Karpas-422 (cell line): ENCODE data around the gene SLC23A1. TPM values are rescaled to one million over a fixed set of nuclear protein-coding genes. Genes with fewer than 3 reads are reported as not detected.

Source experiments
- DNase-seq: peaks from one replicate; pipeline ENCODE4 v3.0.0-alpha.2; 2015
- H2AFZ ChIP-seq: fragments of 200-600 bp; sonication (generic); 2 replicates; pipeline ENCODE4 v1.6.1; 2014; ENCODE audit warnings: antibody characterized with exemption, low read length, mixed read lengths
- H3K27ac ChIP-seq: fragments of 200-600 bp; sonication (generic); 2 replicates; pipeline ENCODE4 v1.5.1; 2014; ENCODE audit warnings: mild to moderate bottlenecking, low read length, moderate library complexity
- H3K27me3 ChIP-seq: fragments of 200-600 bp; sonication (generic); 2 replicates; pipeline ENCODE4 v1.6.1; 2014; ENCODE audit warnings: low read length, mixed read lengths
- H3K36me3 ChIP-seq: fragments of 200-600 bp; sonication (generic); 2 replicates; pipeline ENCODE4 v1.6.1; 2014; ENCODE audit warnings: low read length, mixed read lengths; ENCODE audit not compliant: insufficient read depth
- H3K4me1 ChIP-seq: fragments of 200-600 bp; sonication (generic); 2 replicates; pipeline ENCODE4 v1.6.1; 2014; ENCODE audit warnings: mild to moderate bottlenecking, low read length, mixed read lengths
- H3K4me2 ChIP-seq: fragments of 200-600 bp; sonication (generic); 2 replicates; pipeline ENCODE4 v1.6.1; 2014; ENCODE audit warnings: low read length, low read depth, mild to moderate bottlenecking; ENCODE audit not compliant: poor library complexity, severe bottlenecking
- H3K4me3 ChIP-seq: fragments of 200-600 bp; sonication (generic); 2 replicates; pipeline ENCODE4 v1.5.1; 2014; ENCODE audit warnings: mild to moderate bottlenecking, antibody characterized with exemption, low read length, mixed read lengths
- H3K79me2 ChIP-seq: fragments of 200-600 bp; sonication (generic); 2 replicates; pipeline ENCODE4 v1.6.1; 2014; ENCODE audit warnings: mild to moderate bottlenecking, low read length, mixed read lengths
- H3K9ac ChIP-seq: fragments of 200-600 bp; sonication (generic); 2 replicates; pipeline ENCODE4 v1.6.0; 2014; ENCODE audit warnings: low read length
- H3K9me2 ChIP-seq: fragments of 200-600 bp; sonication (generic), shearing (Covaris generic); replicated peaks from 2 replicates; pipeline ENCODE4 v1.6.0; 2014; ENCODE audit warnings: mild to moderate bottlenecking, low read length, moderate library complexity; ENCODE audit not compliant: insufficient read depth
- H3K9me3 ChIP-seq: fragments of 300-700, 200-600 bp; sonication (generic); 2 replicates; pipeline ENCODE4 v1.6.1; 2014; ENCODE audit warnings: low read length, mixed read lengths
- H4K20me1 ChIP-seq: fragments of 200-600 bp; sonication (generic); 2 replicates; pipeline ENCODE4 v1.6.1; 2014; ENCODE audit warnings: mild to moderate bottlenecking, antibody characterized with exemption, low read length, low read depth; ENCODE audit not compliant: insufficient read depth
- total RNA-seq: library from RNA; depleted of rRNA; stranded (reverse); fragments of >200 nt; shearing (Covaris generic); gene quantifications from 2 replicates; pipeline ENCODE4 v1.2.3, GENCODE V29; 2014; ENCODE audit warnings: low replicate concordance

Gene SLC23A1
- total RNA-seq, 1 experiment from 2014 or later, result not detected

- H3K9ac ChIP-seq, result peak overlapping the region; percentile 46
- H3K9me2 ChIP-seq, result no peaks in the 10 kb centered on the region
- no peaks in the 10 kb centered on the region for H4K20me1 ChIP-seq
- H3K9me3 ChIP-seq, result no peaks in the 10 kb centered on the region
- H3K79me2 ChIP-seq, result peaks cover 1% of the 10 kb centered on the region; the same call in 1 of the 2 replicates
- H3K4me3 ChIP-seq, result peak overlapping the region; percentile 5; the same call in 1 of the 2 replicates
- DNase-seq, result no peak
- no peak overlapping the region for H2AFZ ChIP-seq
- no peak overlapping the region; the same call in 1 of the 2 replicates for H3K27ac ChIP-seq
- no peaks in the 10 kb centered on the region for H3K36me3 ChIP-seq
- H3K4me1 ChIP-seq, result peaks cover 67% of the 10 kb centered on the region
- peak overlapping the region; percentile 62 for H3K4me2 ChIP-seq
- no peaks in the 10 kb centered on the region for H3K27me3 ChIP-seq
Observed at GRCh38 chr5:139385061-139386049, 2.3 kb upstream of the SLC23A1 start.

GRCh38 chr5:139384591-139385051 is 1.5 kb upstream of the SLC23A1 start:
- H3K4me1 ChIP-seq, result peaks cover 60% of the 10 kb centered on the region
- no peaks in the 10 kb centered on the region for H3K9me3 ChIP-seq
- H3K36me3 ChIP-seq, result no peaks in the 10 kb centered on the region
- H3K9ac ChIP-seq, result peak overlapping the region; percentile 46
- no peaks in the 10 kb centered on the region for H4K20me1 ChIP-seq
- peak overlapping the region; percentile 5; the same call in 1 of the 2 replicates for H3K4me3 ChIP-seq
- no peak overlapping the region for H2AFZ ChIP-seq
- DNase-seq, result no peak
- no peak overlapping the region for H3K27ac ChIP-seq
- no peaks in the 10 kb centered on the region for H3K79me2 ChIP-seq
- H3K27me3 ChIP-seq, result no peaks in the 10 kb centered on the region
- H3K9me2 ChIP-seq, result no peaks in the 10 kb centered on the region
- peak overlapping the region; percentile 62 for H3K4me2 ChIP-seq

GRCh38 chr5:139383993-139384590 is 995 bp upstream of the SLC23A1 start:
- Histone ChIP-seq H3K4me2 (peak overlapping the region; percentile 62), H3K79me2 (no peaks in the 10 kb centered on the region), H3K9me3 (no peaks in the 10 kb centered on the region), H4K20me1 (no peaks in the 10 kb centered on the region), H3K4me1 (peaks cover 54% of the 10 kb centered on the region), H3K36me3 (no peaks in the 10 kb centered on the region), H3K9ac (peak overlapping the region; percentile 46; the same call in 1 of the 2 replicates), H3K27ac (no peak overlapping the region), H3K4me3 (no peak overlapping the region), H2AFZ (no peak overlapping the region), H3K9me2 (no peaks in the 10 kb centered on the region), H3K27me3 (no peaks in the 10 kb centered on the region)
- no peak for DNase-seq

- Histone ChIP-seq H3K4me2 (no peak overlapping the region), H3K36me3 (no peaks in the 10 kb centered on the region), H3K27ac (no peak overlapping the region), H3K9me3 (no peaks in the 10 kb centered on the region), H3K27me3 (no peaks in the 10 kb centered on the region), H3K9me2 (no peaks in the 10 kb centered on the region), H3K9ac (no peak overlapping the region), H3K79me2 (no peaks in the 10 kb centered on the region), H2AFZ (no peak overlapping the region), H3K4me1 (peaks cover 42% of the 10 kb centered on the region), H4K20me1 (no peaks in the 10 kb centered on the region), H3K4me3 (no peak overlapping the region)
- no peak for DNase-seq
Observed at GRCh38 chr5:139382807-139383206, 290 bp downstream of the SLC23A1 start.

- no peaks in the 10 kb centered on the region for H3K36me3 ChIP-seq
- no peak overlapping the region for H2AFZ ChIP-seq
- no peaks in the 10 kb centered on the region for H3K9me2 ChIP-seq
- H3K4me2 ChIP-seq, result no peak overlapping the region
- H3K79me2 ChIP-seq, result no peaks in the 10 kb centered on the region
- DNase-seq, result no peak
- no peaks in the 10 kb centered on the region for H4K20me1 ChIP-seq
- H3K27me3 ChIP-seq, result no peaks in the 10 kb centered on the region
- H3K9ac ChIP-seq, result no peak overlapping the region; the same call in 1 of the 2 replicates
- no peaks in the 10 kb centered on the region for H3K9me3 ChIP-seq
- H3K4me3 ChIP-seq, result no peak overlapping the region
- H3K27ac ChIP-seq, result no peak overlapping the region
- peaks cover 37% of the 10 kb centered on the region for H3K4me1 ChIP-seq
Observed at GRCh38 chr5:139381837-139382761, 998 bp downstream of the SLC23A1 start.

GRCh38 chr5:139379626-139380449 is 3.3 kb downstream of the SLC23A1 start:
- Histone ChIP-seq H3K4me3 (no peak overlapping the region), H3K9me3 (no peaks in the 10 kb centered on the region), H4K20me1 (no peaks in the 10 kb centered on the region), H3K4me1 (peaks cover 21% of the 10 kb centered on the region), H3K27ac (no peak overlapping the region), H3K36me3 (no peaks in the 10 kb centered on the region), H3K79me2 (no peaks in the 10 kb centered on the region), H3K9ac (no peak overlapping the region), H2AFZ (no peak overlapping the region), H3K9me2 (no peaks in the 10 kb centered on the region), H3K4me2 (no peak overlapping the region), H3K27me3 (no peaks in the 10 kb centered on the region)
- no peak for DNase-seq

- Histone ChIP-seq H3K4me3 (no peak overlapping the region), H3K9ac (no peak overlapping the region), H2AFZ (no peak overlapping the region), H3K9me3 (no peaks in the 10 kb centered on the region), H3K27ac (no peak overlapping the region), H3K36me3 (no peaks in the 10 kb centered on the region), H3K4me1 (peaks cover 12% of the 10 kb centered on the region), H3K4me2 (no peak overlapping the region), H3K27me3 (no peaks in the 10 kb centered on the region), H4K20me1 (no peaks in the 10 kb centered on the region), H3K9me2 (no peaks in the 10 kb centered on the region), H3K79me2 (no peaks in the 10 kb centered on the region)
- DNase-seq, result no peak
Observed at GRCh38 chr5:139378941-139379361, 4.1 kb downstream of the SLC23A1 start.
